ENCODE results near the gene PCDHGB3.
A peak's percentile ranks its signal among the peaks of the same experiment; 100 is the strongest.
"Not testable (repeated sequence)": the region's sequence is repeated elsewhere in the genome, so short reads cannot be mapped to it uniquely, and the experiment has no call there.

The PCDHGB3 gene

GRCh38 chr5:141338538-141339306, 31.3 kb upstream of the PCDHGB3 start, which contains the start of gene PCDHGA2:
PCDHGA2 (plus strand) TSS chr5:141338760.
- peak; percentile 38 for TF ChIP-seq CTCF (IDR thresholded peaks at IDR 0.05; ENCODE audit: insufficient read depth, missing control alignments)
- DNase-seq (ENCODE audit: insufficient read length, low spot score) (no peak), FAIRE-seq (no peak)

GRCh38 chr5:141340781-141341354, 29.2 kb upstream of the PCDHGB3 start:
- FAIRE-seq; DNase-seq (ENCODE audit: insufficient read length, low spot score): not testable (repeated sequence)

- no peak for DNase-seq (ENCODE audit: insufficient read length, low spot score)
- no peak for TF ChIP-seq CTCF (IDR thresholded peaks at IDR 0.05; ENCODE audit: insufficient read depth, missing control alignments)
- FAIRE-seq = no peak
These were observed 27.3 kb upstream of the PCDHGB3 start for GRCh38 chr5:141342773-141343172.

GRCh38 chr5:141343242-141343952, 26.6 kb upstream of the PCDHGB3 start, which contains the start of gene PCDHGA3:
PCDHGA3 (plus strand) TSS chr5:141343829; CDS start chr5:141344034, 205 bp downstream.
- FAIRE-seq (no peak), DNase-seq (ENCODE audit: insufficient read length, low spot score) (no peak)
- TF ChIP-seq CTCF (IDR thresholded peaks at IDR 0.05; ENCODE audit: insufficient read depth, missing control alignments) = no peak

- no peak for TF ChIP-seq CTCF (IDR thresholded peaks at IDR 0.05; ENCODE audit: insufficient read depth, missing control alignments)
- FAIRE-seq (no peak), DNase-seq (ENCODE audit: insufficient read length, low spot score) (no peak)
These were observed 26.0 kb upstream of the PCDHGB3 start for GRCh38 chr5:141343953-141344463.

GRCh38 chr5:141345327-141345726, 24.7 kb upstream of the PCDHGB3 start:
- DNase-seq (ENCODE audit: insufficient read length, low spot score) = no peak
- no peak for FAIRE-seq
- no peak for TF ChIP-seq CTCF (IDR thresholded peaks at IDR 0.05; ENCODE audit: insufficient read depth, missing control alignments)

GRCh38 chr5:141346017-141346416, 24.0 kb upstream of the PCDHGB3 start:
- not testable (repeated sequence) for FAIRE-seq; DNase-seq (ENCODE audit: insufficient read length, low spot score)

Data from D721Med (cell line).